ENCODE data around the gene OSBPL8.
A peak's percentile ranks its signal among the peaks of the same experiment; 100 is the strongest.
"Not testable (repeated sequence)": the region's sequence is repeated elsewhere in the genome, so short reads cannot be mapped to it uniquely, and the experiment has no call there.

Gene OSBPL8

GRCh38 chr12:76490763-76491162 lies 68.8 kb downstream of the OSBPL8 start:
- DNase-seq, result no peak
- in situ Hi-C loops (cut with MboI; ENCODE audit: low pct_unique_long_range_greater_than_20kb, low sequenced_read_pairs), result no loop called here

GRCh38 chr12:76489737-76490136 lies 69.8 kb downstream of the OSBPL8 start:
- in situ Hi-C loops (cut with MboI; ENCODE audit: low pct_unique_long_range_greater_than_20kb, low sequenced_read_pairs), result no loop called here
- DNase-seq, result no peak

- in situ Hi-C loops (cut with MboI; ENCODE audit: low pct_unique_long_range_greater_than_20kb, low sequenced_read_pairs), result no loop called here
These were observed 73.6 kb downstream of the OSBPL8 start for GRCh38 chr12:76486011-76486410.

GRCh38 chr12:76480796-76481195 lies 78.8 kb downstream of the OSBPL8 start:
- DNase-seq, result no peak
- in situ Hi-C loops (cut with MboI; ENCODE audit: low pct_unique_long_range_greater_than_20kb, low sequenced_read_pairs), result no loop called here

More at GRCh38 chr12:76486011-76486410, 73.6 kb downstream of the OSBPL8 start:
- DNase-seq, result no peak

GRCh38 chr12:76478045-76478444 lies 81.5 kb downstream of the OSBPL8 start:
- in situ Hi-C loops (cut with MboI; ENCODE audit: low pct_unique_long_range_greater_than_20kb, low sequenced_read_pairs), result no loop called here
- no peak for DNase-seq

- in situ Hi-C loops (cut with MboI; ENCODE audit: low pct_unique_long_range_greater_than_20kb, low sequenced_read_pairs); DNase-seq: not testable (repeated sequence)
These were observed 86.7 kb downstream of the OSBPL8 start for GRCh38 chr12:76472862-76473261.

- DNase-seq, result no peak
These were observed 88.0 kb downstream of the OSBPL8 start for GRCh38 chr12:76471579-76471978.

GRCh38 chr12:76470028-76470939 lies 89.3 kb downstream of the OSBPL8 start:
- in situ Hi-C loops (cut with MboI; ENCODE audit: low pct_unique_long_range_greater_than_20kb, low sequenced_read_pairs), result no loop called here
- peak; percentile 30 for DNase-seq

More at GRCh38 chr12:76471579-76471978, 88.0 kb downstream of the OSBPL8 start:
- in situ Hi-C loops (cut with MboI; ENCODE audit: low pct_unique_long_range_greater_than_20kb, low sequenced_read_pairs), result no loop called here

- no peak for DNase-seq
- in situ Hi-C loops (cut with MboI; ENCODE audit: low pct_unique_long_range_greater_than_20kb, low sequenced_read_pairs), result no loop called here
These were observed 94.9 kb downstream of the OSBPL8 start for GRCh38 chr12:76464631-76465166.

GRCh38 chr12:76462668-76463224 lies 96.8 kb downstream of the OSBPL8 start:
- in situ Hi-C loops (cut with MboI; ENCODE audit: low pct_unique_long_range_greater_than_20kb, low sequenced_read_pairs), result no loop called here
- DNase-seq, result no peak

GRCh38 chr12:76460807-76461206 lies 98.8 kb downstream of the OSBPL8 start:
- no peak for DNase-seq
- in situ Hi-C loops (cut with MboI; ENCODE audit: low pct_unique_long_range_greater_than_20kb, low sequenced_read_pairs), result no loop called here

- no peak for DNase-seq
- in situ Hi-C loops (cut with MboI; ENCODE audit: low pct_unique_long_range_greater_than_20kb, low sequenced_read_pairs), result no loop called here
These were observed 101.8 kb downstream of the OSBPL8 start for GRCh38 chr12:76457818-76458217.

- DNase-seq, result no peak
- in situ Hi-C loops (cut with MboI; ENCODE audit: low pct_unique_long_range_greater_than_20kb, low sequenced_read_pairs), result no loop called here
These were observed 102.6 kb downstream of the OSBPL8 start for GRCh38 chr12:76457010-76457409.

GRCh38 chr12:76455582-76456345 lies 103.8 kb downstream of the OSBPL8 start:
- peak; percentile 51 for DNase-seq
- in situ Hi-C loops (cut with MboI; ENCODE audit: low pct_unique_long_range_greater_than_20kb, low sequenced_read_pairs), result no loop called here

GRCh38 chr12:76451528-76451927 lies 108.0 kb downstream of the OSBPL8 start:
- no peak for DNase-seq
- in situ Hi-C loops (cut with MboI; ENCODE audit: low pct_unique_long_range_greater_than_20kb, low sequenced_read_pairs), result no loop called here

- in situ Hi-C loops (cut with MboI; ENCODE audit: low pct_unique_long_range_greater_than_20kb, low sequenced_read_pairs), result no loop called here
- DNase-seq, result no peak
These were observed 108.9 kb downstream of the OSBPL8 start for GRCh38 chr12:76450690-76451089.

GRCh38 chr12:76449993-76450392 lies 109.6 kb downstream of the OSBPL8 start:
- no peak for DNase-seq
- in situ Hi-C loops (cut with MboI; ENCODE audit: low pct_unique_long_range_greater_than_20kb, low sequenced_read_pairs), result no loop called here

- DNase-seq, result no peak
- in situ Hi-C loops (cut with MboI; ENCODE audit: low pct_unique_long_range_greater_than_20kb, low sequenced_read_pairs), result no loop called here
These were observed 110.0 kb downstream of the OSBPL8 start for GRCh38 chr12:76449583-76449982.

GRCh38 chr12:76449016-76449415 lies 110.6 kb downstream of the OSBPL8 start:
- DNase-seq, result no peak
- in situ Hi-C loops (cut with MboI; ENCODE audit: low pct_unique_long_range_greater_than_20kb, low sequenced_read_pairs), result no loop called here

GRCh38 chr12:76446090-76446489 lies 113.5 kb downstream of the OSBPL8 start:
- DNase-seq, result no peak
- in situ Hi-C loops (cut with MboI; ENCODE audit: low pct_unique_long_range_greater_than_20kb, low sequenced_read_pairs), result no loop called here

All from KBM-7 (cell line).